Esophagus muscularis mucosa (tissue), 4 donors: ENCODE results near the gene CERS5. TPM values are rescaled to one million over a fixed set of nuclear protein-coding genes. Genes with fewer than 3 reads are reported as not detected.
A peak's percentile ranks its signal among the peaks of the same experiment; 100 is the strongest.

Source experiments
- DNase-seq: peaks from one replicate; pipeline ENCODE4 v3.0.0-alpha.2; 2017; ENCODE audit errors: extremely low spot score
- H3K27ac ChIP-seq, 4 donors: fragments of 200-600 bp; sonication (generic); replicated peaks in 1 of 4; 1 replicate in 3 of 4; 2 replicates in 1 of 4; pipeline ENCODE4 v1.5.1; 2016 to 2019; ENCODE audit warnings: mild to moderate bottlenecking in 1 of 4
- H3K27me3 ChIP-seq, 4 donors: fragments of 200-600 bp; sonication (generic); one replicate each; pipeline versions ENCODE4 v1.5.1 to v1.6.0; 2016 to 2019
- H3K36me3 ChIP-seq, 4 donors: fragments of 200-600 bp; sonication (generic); one replicate each; pipeline ENCODE4 v1.5.1; 2016 to 2019
- H3K4me1 ChIP-seq, 4 donors: fragments of 200-600 bp; sonication (generic); one replicate each; pipeline ENCODE4 v1.5.1; 2016 to 2019
- H3K4me3 ChIP-seq, 4 donors: fragments of 200-600 bp; sonication (generic); 1 replicate in 2 of 4; 2 replicates in 2 of 4; pipeline ENCODE4 v1.5.1; 2016 to 2019; ENCODE audit warnings: mild to moderate bottlenecking in 4 of 4, moderate library complexity in 1 of 4
- H3K9me3 ChIP-seq, 4 donors: fragments of 200-600 bp; sonication (generic); 1 replicate in 3 of 4; 2 replicates in 1 of 4; pipeline ENCODE4 v1.5.1; 2016 to 2019
- CTCF ChIP-seq, 3 experiments: fragments of 200-600 bp in 2 of 3; fragments of 450-650 bp in 1 of 3; sonication (generic) in 2 of 3; IDR thresholded peaks; one replicate each; pipeline ENCODE4 v1.5.1; 2017 to 2019; ENCODE audit warnings: antibody characterized with exemption in 3 of 3, mild to moderate bottlenecking in 2 of 3, moderate library complexity in 1 of 3
- EP300 ChIP-seq: sonication (generic); formaldehyde crosslinking; IDR thresholded peaks from one replicate; pipeline ENCODE4 v1.6.1; 2017; ENCODE audit warnings: antibody characterized with exemption
- POLR2A ChIP-seq: fragments of 450-650 bp; IDR thresholded peaks from one replicate; pipeline ENCODE4 v1.6.1; 2017; ENCODE audit warnings: antibody characterized with exemption, moderate library complexity, mild to moderate bottlenecking, low read depth
- POLR2AphosphoS5 ChIP-seq, 2 donors: sonication (generic); formaldehyde crosslinking; IDR thresholded peaks; one replicate each; pipeline ENCODE4 v1.6.1; 2017; ENCODE audit warnings: antibody characterized with exemption in 2 of 2
- WGBS: methylation state at CpG from one replicate; pipeline ENCODE4 v1.1.5; 2018; 5-methylcytosine and 5-hydroxymethylcytosine counted together
- intact Hi-C: fragments of 100-400 bp; cut with DNase I; formaldehyde crosslinking; loops from one replicate; pipeline ENCODE4 v1.15.1; 2023
- total RNA-seq, 4 donors: library from RNA; depleted of rRNA; stranded (reverse); fragments of >200 nt; gene quantifications; one replicate each; pipeline versions ENCODE4 v1.1.0 to v1.2.1, GENCODE V29; 2016

CERS5 gene
- total RNA-seq, 4 donors from 2014 or later, result 23.0 to 33.6 (median 27.5) TPM

GRCh38 chr12:50197297-50197727, 30.1 kb upstream of the CERS5 start:
- TF ChIP-seq POLR2AphosphoS5 (IDR thresholded peaks at IDR 0.05) (no peak), EP300 (no peak), CTCF (IDR thresholded peaks at IDR 0.05) (no peak), POLR2A (no peak)
- DNase-seq, result no peak
- no peak overlapping the region for H3K27ac ChIP-seq
- H3K27me3 ChIP-seq, result no peaks in the 10 kb centered on the region
- peaks cover 0 to 11% (median 3%) of the 10 kb centered on the region in 4 donors for H3K4me1 ChIP-seq
- 81% methylated on average over 5 of the region's 5 CpGs for WGBS
- intact Hi-C loops, result no loop called here
- no peaks in the 10 kb centered on the region for H3K9me3 ChIP-seq
- peaks cover 21 to 87% (median 67%) of the 10 kb centered on the region in 4 donors for H3K36me3 ChIP-seq
- H3K4me3 ChIP-seq, result no peak overlapping the region

- H3K27ac ChIP-seq, result no peak overlapping the region
- H3K9me3 ChIP-seq, result no peaks in the 10 kb centered on the region
- H3K36me3 ChIP-seq, result peaks cover 29 to 87% (median 72%) of the 10 kb centered on the region in 4 donors
- peaks cover 0 to 11% (median 3%) of the 10 kb centered on the region in 4 donors for H3K4me1 ChIP-seq
- WGBS, result 54% methylated on average over 4 of the region's 4 CpGs
- H3K27me3 ChIP-seq, result no peaks in the 10 kb centered on the region
- TF ChIP-seq EP300 (no peak), POLR2AphosphoS5 (IDR thresholded peaks at IDR 0.05) (no peak), CTCF (IDR thresholded peaks at IDR 0.05) (no peak), POLR2A (no peak)
- no peak overlapping the region for H3K4me3 ChIP-seq
- DNase-seq, result no peak
- intact Hi-C loops, result no loop called here
Observed at GRCh38 chr12:50196537-50196936, 29.4 kb upstream of the CERS5 start.

- no peak for DNase-seq
- intact Hi-C loops, result no loop called here
- Histone ChIP-seq H3K27ac (no peak overlapping the region), H3K4me1 (peaks cover 0 to 11% (median 3%) of the 10 kb centered on the region in 4 donors), H3K27me3 (no peaks in the 10 kb centered on the region), H3K36me3 (peaks cover 31 to 88% (median 73%) of the 10 kb centered on the region in 4 donors), H3K4me3 (no peak overlapping the region), H3K9me3 (no peaks in the 10 kb centered on the region)
- TF ChIP-seq EP300, result no peak
- no peak for TF ChIP-seq POLR2A
- TF ChIP-seq CTCF (IDR thresholded peaks at IDR 0.05), result no peak
- no peak for TF ChIP-seq POLR2AphosphoS5 (IDR thresholded peaks at IDR 0.05)
- WGBS, result 78% methylated on average over 4 of the region's 4 CpGs
Observed at GRCh38 chr12:50195832-50196231, 28.7 kb upstream of the CERS5 start.

GRCh38 chr12:50192908-50193307, 25.7 kb upstream of the CERS5 start:
- H3K4me1 ChIP-seq, result peaks cover 5 to 23% (median 13%) of the 10 kb centered on the region in 4 donors
- no peaks in the 10 kb centered on the region for H3K9me3 ChIP-seq
- no peaks in the 10 kb centered on the region for H3K27me3 ChIP-seq
- WGBS, result 81% methylated on average over 5 of the region's 5 CpGs
- no peak for DNase-seq
- intact Hi-C loops, result no loop called here
- H3K27ac ChIP-seq, result peak overlapping the region in 1 of 4 donors; percentile 4
- TF ChIP-seq POLR2A, result no peak
- TF ChIP-seq POLR2AphosphoS5 (IDR thresholded peaks at IDR 0.05), result no peak
- TF ChIP-seq CTCF (IDR thresholded peaks at IDR 0.05), result no peak
- TF ChIP-seq EP300, result no peak
- peaks cover 21 to 69% (median 51%) of the 10 kb centered on the region in 4 donors for H3K36me3 ChIP-seq
- no peak overlapping the region for H3K4me3 ChIP-seq

GRCh38 chr12:50192236-50192635, 25.1 kb upstream of the CERS5 start:
- intact Hi-C loops, result no loop called here
- WGBS, result 92% methylated on average over 4 of the region's 4 CpGs
- peaks cover 21 to 62% (median 49%) of the 10 kb centered on the region in 4 donors for H3K36me3 ChIP-seq
- H3K9me3 ChIP-seq, result no peaks in the 10 kb centered on the region
- H3K4me3 ChIP-seq, result no peak overlapping the region
- no peaks in the 10 kb centered on the region for H3K27me3 ChIP-seq
- TF ChIP-seq POLR2AphosphoS5 (IDR thresholded peaks at IDR 0.05) (no peak), CTCF (IDR thresholded peaks at IDR 0.05) (no peak), POLR2A (no peak), EP300 (no peak)
- no peak for DNase-seq
- peaks cover 12 to 28% (median 20%) of the 10 kb centered on the region in 4 donors for H3K4me1 ChIP-seq
- H3K27ac ChIP-seq, result peak overlapping the region in 1 of 4 donors; percentile 4
